HG03378 (cell line): ENCODE data around the gene GGCT.
A peak's percentile ranks its signal among the peaks of the same experiment; 100 is the strongest.

ENCODE experiments used
- ATAC-seq: cut with Tn5 transposase; IDR thresholded peaks from one replicate; pipeline ENCODE4 v1.9.1; 2021; ENCODE audit warnings: mild to moderate bottlenecking, moderate library complexity; ENCODE audit not compliant: unreplicated experiment

GGCT gene

GRCh38 chr7:30465046-30465810, 39.4 kb downstream of the GGCT start:
- no peak for ATAC-seq

- peak; percentile 62 for ATAC-seq
These were observed 40.4 kb downstream of the GGCT start for GRCh38 chr7:30464231-30464671.

- ATAC-seq, result peak; percentile 62
These were observed 41.1 kb downstream of the GGCT start for GRCh38 chr7:30463405-30464145.

GRCh38 chr7:30462179-30462578, 42.5 kb downstream of the GGCT start:
- no peak for ATAC-seq

GRCh38 chr7:30460246-30460633, 44.4 kb downstream of the GGCT start:
- no peak for ATAC-seq

- no peak for ATAC-seq
These were observed 44.9 kb downstream of the GGCT start for GRCh38 chr7:30459591-30460245.

GRCh38 chr7:30458311-30458710, 46.3 kb downstream of the GGCT start:
- ATAC-seq, result no peak

GRCh38 chr7:30453921-30454320, 50.7 kb downstream of the GGCT start:
- ATAC-seq, result no peak

GRCh38 chr7:30453016-30453415, 51.6 kb downstream of the GGCT start:
- ATAC-seq, result no peak

GRCh38 chr7:30452280-30452930, 52.2 kb downstream of the GGCT start:
- ATAC-seq, result no peak

GRCh38 chr7:30451539-30452279, 52.9 kb downstream of the GGCT start:
- ATAC-seq, result no peak

GRCh38 chr7:30450983-30451497, 53.6 kb downstream of the GGCT start:
- ATAC-seq, result no peak

- no peak for ATAC-seq
These were observed 54.2 kb downstream of the GGCT start for GRCh38 chr7:30450240-30450982.

GRCh38 chr7:30448461-30449189, 56.0 kb downstream of the GGCT start:
- ATAC-seq, result no peak

GRCh38 chr7:30447466-30447865, 57.2 kb downstream of the GGCT start:
- ATAC-seq, result no peak
